HCT116 (cell line): Measurements from ENCODE around the gene DENND2A. TPM values are rescaled to one million over a fixed set of nuclear protein-coding genes. Genes with fewer than 3 reads are reported as not detected.

ENCODE experiments used
- ATAC-seq: fragments of 200-7000 bp; cut with Tn5 transposase; 2 replicates; pipeline ENCODE4 v1.9.1; 2020; ENCODE audit warnings: mild to moderate bottlenecking, moderate library complexity
- BruUV-seq: library from RNA; stranded (reverse); fragments of 400-500 nt; replicated peaks from 2 replicates; lab custom pipeline; 2021; lab: Mats Ljungman, UMichigan
- CTCF ChIA-PET: fragments of 300-600 bp; sonication (Branson Sonifier 250); formaldehyde crosslinking; loops from one replicate; lab custom pipeline; 2021; ENCODE audit warnings: antibody characterized with exemption; lab: Charles Lee
- POLR2A ChIA-PET: fragments of 300-600, 350-600 bp; sonication (Branson Sonifier 250); formaldehyde crosslinking; loops from one replicate; lab custom pipeline; 2021; ENCODE audit warnings: antibody characterized with exemption; lab: Charles Lee
- RAD21 ChIA-PET, 2 experiments: fragments of 300-600 bp; sonication (Branson Sonifier 250); formaldehyde crosslinking; loops; one replicate each; lab custom pipeline; 2023; ENCODE audit warnings: low total read pairs in 2 of 2; ENCODE audit not compliant: uncharacterized antibody in 2 of 2, unreplicated experiment in 2 of 2, low non-redundant PET in 1 of 2; lab: Charles Lee
- DNase-seq: peaks from one replicate; pipeline ENCODE4 v3.0.0-alpha.2; 2010; ENCODE audit warnings: low read depth, low spot score
- H2AFZ ChIP-seq: fragments of 200-600 bp; shearing (Covaris generic), sonication (generic); 2 replicates; pipeline ENCODE4 v1.6.1; 2017; ENCODE audit warnings: low read depth, mixed run types, mixed read lengths, antibody characterized with exemption, low read length; ENCODE audit not compliant: poor library complexity, severe bottlenecking
- H3K27ac ChIP-seq: 2 replicates; pipeline ENCODE4 v1.5.1; 2012; ENCODE audit warnings: low read depth, low read length
- H3K27me3 ChIP-seq: fragments of 200-600 bp; sonication (generic); 2 replicates; pipeline ENCODE4 v1.6.1; 2016; ENCODE audit warnings: mixed run types, low read length, mixed read lengths; ENCODE audit not compliant: insufficient read depth
- H3K36me3 ChIP-seq, 2 experiments: fragments of 200-500 bp in 1 of 2; fragments of 200-600 bp in 1 of 2; sonication (Bioruptor generic) in 1 of 2; sonication (generic) in 1 of 2; 2 replicates each; pipeline versions ENCODE4 v1.5.1 to v1.6.1; 2014 to 2016; ENCODE audit warnings: low read length in 2 of 2, inconsistent platforms in 1 of 2, mixed read lengths in 1 of 2, mixed run types in 1 of 2; ENCODE audit not compliant: insufficient read depth in 2 of 2, control insufficient read depth in 1 of 2
- H3K4me1 ChIP-seq, 2 experiments: fragments of 200-600 bp in 1 of 2; sonication (generic) in 1 of 2; 2 replicates each; pipeline versions ENCODE4 v1.5.1 to v1.6.1; 2012 to 2017; ENCODE audit warnings: low read length in 2 of 2, inconsistent platforms in 1 of 2, mild to moderate bottlenecking in 1 of 2, mixed read lengths in 1 of 2, mixed run types in 1 of 2, moderate library complexity in 1 of 2; ENCODE audit not compliant: insufficient read depth in 2 of 2, control insufficient read depth in 1 of 2
- H3K4me2 ChIP-seq: fragments of 200-600 bp; sonication (generic); 2 replicates; pipeline ENCODE4 v1.6.1; 2017; ENCODE audit warnings: mixed run types, low read length, mixed read lengths
- H3K4me3 ChIP-seq, 2 experiments: fragments of 200-600 bp in 1 of 2; sonication (generic) in 1 of 2; replicated peaks in 1 of 2; 2 replicates each; pipeline ENCODE4 v1.5.1; 2011 to 2016; ENCODE audit warnings: low read length in 2 of 2, control low read depth in 1 of 2, low read depth in 1 of 2, mild to moderate bottlenecking in 1 of 2, mixed read lengths in 1 of 2, mixed run types in 1 of 2
- H3K79me2 ChIP-seq: fragments of 200-600 bp; sonication (generic); 2 replicates; pipeline ENCODE4 v1.6.1; 2017; ENCODE audit warnings: mild to moderate bottlenecking, mixed run types, low read length, moderate library complexity, mixed read lengths; ENCODE audit not compliant: insufficient read depth
- H3K9ac ChIP-seq: fragments of 200-600 bp; sonication (generic); 2 replicates; pipeline ENCODE4 v1.6.1; 2016; ENCODE audit warnings: low read length, mixed read lengths
- H3K9me2 ChIP-seq: fragments of 200-600 bp; sonication (generic), shearing (Covaris generic); 2 replicates; pipeline ENCODE4 v1.6.1; 2017; ENCODE audit warnings: mixed run types, mild to moderate bottlenecking, moderate library complexity; ENCODE audit not compliant: insufficient read depth
- H3K9me3 ChIP-seq, 2 experiments: fragments of 200-500 bp in 1 of 2; fragments of 200-600 bp in 1 of 2; sonication (Bioruptor generic) in 1 of 2; sonication (generic) in 1 of 2; 2 replicates each; pipeline ENCODE4 v1.6.1; 2014 to 2017; ENCODE audit warnings: low read length in 2 of 2, mixed read lengths in 2 of 2, inconsistent platforms in 1 of 2, low read depth in 1 of 2, mild to moderate bottlenecking in 1 of 2, mixed run types in 1 of 2, moderate library complexity in 1 of 2; ENCODE audit not compliant: control insufficient read depth in 1 of 2, insufficient read depth in 1 of 2
- H4K20me1 ChIP-seq: fragments of 200-600 bp; sonication (generic), shearing (Covaris generic); 2 replicates; pipeline ENCODE4 v1.6.1; 2017; ENCODE audit warnings: mixed run types, mild to moderate bottlenecking, moderate library complexity; ENCODE audit not compliant: insufficient read depth
- CBX3 ChIP-seq: IDR thresholded peaks from 2 replicates; pipeline ENCODE4 v1.6.1; 2012; ENCODE audit warnings: low read depth
- CEBPB ChIP-seq: IDR thresholded peaks from 2 replicates; pipeline ENCODE4 v1.6.1; 2012; ENCODE audit warnings: low read depth
- EZH2 ChIP-seq: fragments of 200-600 bp; sonication (generic); IDR thresholded peaks from 2 replicates; pipeline ENCODE4 v1.6.1; 2017; ENCODE audit warnings: antibody characterized with exemption, mixed run types
- EZH2phosphoT487 ChIP-seq: fragments of 200-600 bp; IDR thresholded peaks from 2 replicates; pipeline ENCODE4 v1.6.1; 2018; ENCODE audit warnings: antibody characterized with exemption, borderline replicate concordance
- FOSL1 ChIP-seq: IDR thresholded peaks from 2 replicates; pipeline ENCODE4 v1.6.1; 2012; ENCODE audit warnings: low read depth
- MAX ChIP-seq: IDR thresholded peaks from 2 replicates; pipeline ENCODE4 v1.6.1; 2012
- POLR2AphosphoS5 ChIP-seq: IDR thresholded peaks from 2 replicates; pipeline ENCODE4 v1.6.1; 2011; ENCODE audit warnings: mild to moderate bottlenecking, low read depth, low read length, moderate library complexity
- REST ChIP-seq: IDR thresholded peaks from 2 replicates; pipeline ENCODE4 v1.6.1; 2012; ENCODE audit warnings: low read depth
- SP1 ChIP-seq: IDR thresholded peaks from 2 replicates; pipeline ENCODE4 v1.6.1; 2012; ENCODE audit warnings: low read depth
- TCF7L2 ChIP-seq: IDR thresholded peaks from 2 replicates; pipeline ENCODE4 v1.7.0; 2011; ENCODE audit warnings: borderline replicate concordance, inconsistent platforms; ENCODE audit not compliant: insufficient read depth, insufficient read length; ENCODE audit errors: extremely low read depth
- ZBTB33 ChIP-seq: IDR thresholded peaks from 2 replicates; pipeline ENCODE4 v1.6.1; 2011; ENCODE audit warnings: mild to moderate bottlenecking, low read length, moderate library complexity; ENCODE audit not compliant: insufficient replicate concordance; ENCODE audit errors: extremely low read depth
- intact Hi-C: fragments of 100-400 bp; cut with micrococcal nuclease; formaldehyde crosslinking; loops from 2 replicates; pipeline ENCODE4 v1.10.0; 2022
- total RNA-seq: library from RNA; stranded (reverse); gene quantifications from one replicate; pipeline ENCODE4 v1.2.1, GENCODE V29; 2021; ENCODE audit not compliant: unreplicated experiment

DENND2A gene
- total RNA-seq, 1 experiment from 2014 or later = 0.12 TPM

- intact Hi-C loops = no loop called here
Observed at GRCh38 chr7:140526214-140526613, 114.4 kb downstream of the DENND2A start.

More at GRCh38 chr7:140526214-140526613, 114.4 kb downstream of the DENND2A start:
- H3K4me1 ChIP-seq = peaks cover 5 to 14% of the 10 kb centered on the region in 2 experiments; a peak in 3 of 4 replicates
- CTCF ChIA-PET = no interaction called here
- POLR2A ChIA-PET = no interaction called here
- no peaks in the 10 kb centered on the region for H3K9me3 ChIP-seq
- ATAC-seq (peak; percentile 38), DNase-seq (no peak)
- H4K20me1 ChIP-seq = no peaks in the 10 kb centered on the region
- no TSS peak for BruUV-seq
- no peaks in the 10 kb centered on the region for H3K9me2 ChIP-seq
- no peaks in the 10 kb centered on the region for H3K27me3 ChIP-seq
- RAD21 ChIA-PET = no interaction called here
- no peaks in the 10 kb centered on the region for H3K36me3 ChIP-seq
- H3K4me3 ChIP-seq = no peak overlapping the region
- peak overlapping the region; percentile 50; the same call in 1 of the 2 replicates for H3K4me2 ChIP-seq
- no peak overlapping the region for H3K9ac ChIP-seq
- no peak overlapping the region for H3K27ac ChIP-seq
- H3K79me2 ChIP-seq = no peaks in the 10 kb centered on the region
- H2AFZ ChIP-seq = no peak overlapping the region
- no peak for TF ChIP-seq EZH2
- TF ChIP-seq SP1 = no peak
- no peak for TF ChIP-seq TCF7L2
- no peak for TF ChIP-seq CEBPB
- TF ChIP-seq POLR2AphosphoS5 = no peak
- no peak for TF ChIP-seq FOSL1
- TF ChIP-seq EZH2phosphoT487 = no peak
- TF ChIP-seq REST = no peak
- TF ChIP-seq MAX = no peak
- no peak for TF ChIP-seq ZBTB33
- no peak for TF ChIP-seq CBX3
